GM19238 (cell line): Measurements from ENCODE around the gene ETV5.
A peak's percentile ranks its signal among the peaks of the same experiment; 100 is the strongest.

ENCODE experiments used
- DNase-seq: peaks from one replicate; pipeline ENCODE4 v3.0.0; 2011; ENCODE audit warnings: low spot score; ENCODE audit not compliant: insufficient read length

ETV5 gene

GRCh38 chr3:186124592-186124991 is 15.7 kb upstream of the ETV5 start:
- no peak for DNase-seq

- no peak for DNase-seq
Measured at GRCh38 chr3:186123012-186123411, 14.1 kb upstream of the ETV5 start.

GRCh38 chr3:186121968-186122367 is 13.1 kb upstream of the ETV5 start:
- no peak for DNase-seq

- no peak for DNase-seq
Measured at GRCh38 chr3:186121278-186121677, 12.4 kb upstream of the ETV5 start.

GRCh38 chr3:186119499-186119898 is 10.6 kb upstream of the ETV5 start:
- DNase-seq, result no peak

GRCh38 chr3:186118692-186119091 is 9.8 kb upstream of the ETV5 start:
- DNase-seq, result no peak

GRCh38 chr3:186117521-186118134 is 8.7 kb upstream of the ETV5 start:
- DNase-seq, result no peak

- no peak for DNase-seq
Measured at GRCh38 chr3:186115239-186115996, 6.5 kb upstream of the ETV5 start.

GRCh38 chr3:186110975-186111974 is 2.4 kb upstream of the ETV5 start:
- DNase-seq, result no peak

- DNase-seq, result no peak
Measured at GRCh38 chr3:186109897-186110803, 1.3 kb upstream of the ETV5 start.

GRCh38 chr3:186108106-186108940 is 566 bp downstream of the ETV5 start:
- DNase-seq, result peak; percentile 50

GRCh38 chr3:186107215-186108105 is 1.4 kb downstream of the ETV5 start:
- peak; percentile 76 for DNase-seq

GRCh38 chr3:186105543-186105942 is 3.3 kb downstream of the ETV5 start:
- DNase-seq, result no peak

GRCh38 chr3:186102687-186103086 is 6.2 kb downstream of the ETV5 start:
- DNase-seq, result no peak

- DNase-seq, result no peak
Measured at GRCh38 chr3:186100398-186100797, 8.5 kb downstream of the ETV5 start.

- DNase-seq, result no peak
Measured at GRCh38 chr3:186099178-186099577, 9.7 kb downstream of the ETV5 start.

GRCh38 chr3:186098740-186099139 is 10.1 kb downstream of the ETV5 start:
- DNase-seq, result no peak

GRCh38 chr3:186097663-186098451 is 11.0 kb downstream of the ETV5 start:
- no peak for DNase-seq
